ENCODE results near the gene INHBB. TPM values are rescaled to one million over a fixed set of nuclear protein-coding genes. Genes with fewer than 3 reads are reported as not detected.

Gene INHBB
- total RNA-seq, 1 experiment from 2014 or later, result 0.27 TPM

DNA sequence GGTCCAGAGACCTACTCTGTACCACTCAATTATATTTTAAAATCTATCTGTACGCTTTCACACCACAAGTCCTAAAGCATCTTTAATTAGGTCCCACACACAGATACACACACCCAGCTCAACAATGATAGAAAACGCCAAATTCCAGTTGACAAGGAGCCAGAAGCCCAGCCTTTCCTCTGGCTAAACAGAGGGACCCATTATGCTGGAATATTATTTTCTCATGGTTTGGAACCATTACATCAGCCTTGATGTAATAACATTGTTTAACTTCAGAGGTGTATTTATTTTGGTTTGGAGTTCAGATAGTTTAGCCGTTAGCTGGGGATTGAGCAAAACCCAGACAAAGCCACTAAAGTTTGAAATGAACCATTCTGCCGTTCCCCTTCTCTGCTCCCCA is 14.0 kb upstream of the INHBB start:
- Histone ChIP-seq H3K79me2 (ENCODE audit: insufficient read depth, low read length) (no peaks in the 10 kb centered on the region), H3K9me2 (ENCODE audit: insufficient read depth) (no peaks in the 10 kb centered on the region), H3K27me3 (ENCODE audit: insufficient read depth, low read length) (0 out of 2 replicates have a peak, but pooled peaks cover 3% of the 10 kb centered on the region), H3K4me1 (ENCODE audit: control insufficient read depth in 1 of 2, insufficient read depth in 2 of 2, low read length in 2 of 2) (no peaks in the 10 kb centered on the region), H3K4me2 (ENCODE audit: low read length) (no peak overlapping the region), H3K9me3 (ENCODE audit: control insufficient read depth in 1 of 2, insufficient read depth in 1 of 2, low read depth in 1 of 2, low read length in 2 of 2) (no peaks in the 10 kb centered on the region), H4K20me1 (ENCODE audit: insufficient read depth) (no peaks in the 10 kb centered on the region), H2AFZ (ENCODE audit: low read depth, low read length, poor library complexity, severe bottlenecking) (no peak overlapping the region), H3K4me3 (replicated peaks in 1 of 2; ENCODE audit: low read depth in 1 of 2, low read length in 2 of 2) (no peak overlapping the region), H3K36me3 (ENCODE audit: control insufficient read depth in 1 of 2, insufficient read depth in 2 of 2, low read length in 2 of 2) (no peaks in the 10 kb centered on the region), H3K27ac (ENCODE audit: low read depth, low read length) (no peak overlapping the region), H3K9ac (ENCODE audit: low read length) (no peak overlapping the region)
- no peak for ATAC-seq
- ChIA-PET RAD21 (ENCODE audit: low non-redundant PET in 1 of 2, low total read pairs in 2 of 2, uncharacterized antibody in 2 of 2, unreplicated experiment in 2 of 2) (no interaction called here), POLR2A (no interaction called here), CTCF (no interaction called here)
- TF ChIP-seq FOSL1 (IDR thresholded peaks at IDR 0.05; ENCODE audit: low read depth) (no peak), SP1 (IDR thresholded peaks at IDR 0.05; ENCODE audit: low read depth) (no peak), ELF1 (IDR thresholded peaks at IDR 0.05; ENCODE audit: borderline replicate concordance, low read depth) (no peak), CEBPB (IDR thresholded peaks at IDR 0.05; ENCODE audit: low read depth) (no peak), YY1 (IDR thresholded peaks at IDR 0.05; ENCODE audit: extremely low read depth, insufficient replicate concordance, low read depth, low read length) (no peak), EGR1 (IDR thresholded peaks at IDR 0.05; ENCODE audit: low read depth) (no peak), JUND (IDR thresholded peaks at IDR 0.05) (no peak), RAD21 (IDR thresholded peaks at IDR 0.05; ENCODE audit: low read depth) (no peak), EZH2 (IDR thresholded peaks at IDR 0.05) (no peak), CBX3 (IDR thresholded peaks at IDR 0.05; ENCODE audit: low read depth) (no peak)
- TF ChIP-seq, protein P1, sequence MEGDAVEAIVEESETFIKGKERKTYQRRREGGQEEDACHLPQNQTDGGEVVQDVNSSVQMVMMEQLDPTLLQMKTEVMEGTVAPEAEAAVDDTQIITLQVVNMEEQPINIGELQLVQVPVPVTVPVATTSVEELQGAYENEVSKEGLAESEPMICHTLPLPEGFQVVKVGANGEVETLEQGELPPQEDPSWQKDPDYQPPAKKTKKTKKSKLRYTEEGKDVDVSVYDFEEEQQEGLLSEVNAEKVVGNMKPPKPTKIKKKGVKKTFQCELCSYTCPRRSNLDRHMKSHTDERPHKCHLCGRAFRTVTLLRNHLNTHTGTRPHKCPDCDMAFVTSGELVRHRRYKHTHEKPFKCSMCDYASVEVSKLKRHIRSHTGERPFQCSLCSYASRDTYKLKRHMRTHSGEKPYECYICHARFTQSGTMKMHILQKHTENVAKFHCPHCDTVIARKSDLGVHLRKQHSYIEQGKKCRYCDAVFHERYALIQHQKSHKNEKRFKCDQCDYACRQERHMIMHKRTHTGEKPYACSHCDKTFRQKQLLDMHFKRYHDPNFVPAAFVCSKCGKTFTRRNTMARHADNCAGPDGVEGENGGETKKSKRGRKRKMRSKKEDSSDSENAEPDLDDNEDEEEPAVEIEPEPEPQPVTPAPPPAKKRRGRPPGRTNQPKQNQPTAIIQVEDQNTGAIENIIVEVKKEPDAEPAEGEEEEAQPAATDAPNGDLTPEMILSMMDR (IDR thresholded peaks at IDR 0.05 in 2 of 3, conservative IDR thresholded peaks at IDR 0.05 in 1 of 3; ENCODE audit: borderline replicate concordance in 1 of 3, insufficient read depth in 1 of 3, low read depth in 2 of 3, low read length in 2 of 3), result no peak
- TF ChIP-seq, protein P2, sequence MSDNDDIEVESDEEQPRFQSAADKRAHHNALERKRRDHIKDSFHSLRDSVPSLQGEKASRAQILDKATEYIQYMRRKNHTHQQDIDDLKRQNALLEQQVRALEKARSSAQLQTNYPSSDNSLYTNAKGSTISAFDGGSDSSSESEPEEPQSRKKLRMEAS (IDR thresholded peaks at IDR 0.05), result no peak
- TF ChIP-seq, protein P3, sequence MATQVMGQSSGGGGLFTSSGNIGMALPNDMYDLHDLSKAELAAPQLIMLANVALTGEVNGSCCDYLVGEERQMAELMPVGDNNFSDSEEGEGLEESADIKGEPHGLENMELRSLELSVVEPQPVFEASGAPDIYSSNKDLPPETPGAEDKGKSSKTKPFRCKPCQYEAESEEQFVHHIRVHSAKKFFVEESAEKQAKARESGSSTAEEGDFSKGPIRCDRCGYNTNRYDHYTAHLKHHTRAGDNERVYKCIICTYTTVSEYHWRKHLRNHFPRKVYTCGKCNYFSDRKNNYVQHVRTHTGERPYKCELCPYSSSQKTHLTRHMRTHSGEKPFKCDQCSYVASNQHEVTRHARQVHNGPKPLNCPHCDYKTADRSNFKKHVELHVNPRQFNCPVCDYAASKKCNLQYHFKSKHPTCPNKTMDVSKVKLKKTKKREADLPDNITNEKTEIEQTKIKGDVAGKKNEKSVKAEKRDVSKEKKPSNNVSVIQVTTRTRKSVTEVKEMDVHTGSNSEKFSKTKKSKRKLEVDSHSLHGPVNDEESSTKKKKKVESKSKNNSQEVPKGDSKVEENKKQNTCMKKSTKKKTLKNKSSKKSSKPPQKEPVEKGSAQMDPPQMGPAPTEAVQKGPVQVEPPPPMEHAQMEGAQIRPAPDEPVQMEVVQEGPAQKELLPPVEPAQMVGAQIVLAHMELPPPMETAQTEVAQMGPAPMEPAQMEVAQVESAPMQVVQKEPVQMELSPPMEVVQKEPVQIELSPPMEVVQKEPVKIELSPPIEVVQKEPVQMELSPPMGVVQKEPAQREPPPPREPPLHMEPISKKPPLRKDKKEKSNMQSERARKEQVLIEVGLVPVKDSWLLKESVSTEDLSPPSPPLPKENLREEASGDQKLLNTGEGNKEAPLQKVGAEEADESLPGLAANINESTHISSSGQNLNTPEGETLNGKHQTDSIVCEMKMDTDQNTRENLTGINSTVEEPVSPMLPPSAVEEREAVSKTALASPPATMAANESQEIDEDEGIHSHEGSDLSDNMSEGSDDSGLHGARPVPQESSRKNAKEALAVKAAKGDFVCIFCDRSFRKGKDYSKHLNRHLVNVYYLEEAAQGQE (IDR thresholded peaks at IDR 0.05; ENCODE audit: low read depth), result no peak
- TF ChIP-seq, protein P4, sequence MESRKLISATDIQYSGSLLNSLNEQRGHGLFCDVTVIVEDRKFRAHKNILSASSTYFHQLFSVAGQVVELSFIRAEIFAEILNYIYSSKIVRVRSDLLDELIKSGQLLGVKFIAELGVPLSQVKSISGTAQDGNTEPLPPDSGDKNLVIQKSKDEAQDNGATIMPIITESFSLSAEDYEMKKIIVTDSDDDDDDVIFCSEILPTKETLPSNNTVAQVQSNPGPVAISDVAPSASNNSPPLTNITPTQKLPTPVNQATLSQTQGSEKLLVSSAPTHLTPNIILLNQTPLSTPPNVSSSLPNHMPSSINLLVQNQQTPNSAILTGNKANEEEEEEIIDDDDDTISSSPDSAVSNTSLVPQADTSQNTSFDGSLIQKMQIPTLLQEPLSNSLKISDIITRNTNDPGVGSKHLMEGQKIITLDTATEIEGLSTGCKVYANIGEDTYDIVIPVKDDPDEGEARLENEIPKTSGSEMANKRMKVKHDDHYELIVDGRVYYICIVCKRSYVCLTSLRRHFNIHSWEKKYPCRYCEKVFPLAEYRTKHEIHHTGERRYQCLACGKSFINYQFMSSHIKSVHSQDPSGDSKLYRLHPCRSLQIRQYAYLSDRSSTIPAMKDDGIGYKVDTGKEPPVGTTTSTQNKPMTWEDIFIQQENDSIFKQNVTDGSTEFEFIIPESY (IDR thresholded peaks at IDR 0.05; ENCODE audit: extremely low read depth, insufficient replicate concordance, low read length), result no peak
- no peak for DNase-seq (ENCODE audit: low read depth, low spot score)
- no TSS peak for BruUV-seq (replicated peaks)
- intact Hi-C loops (cut with micrococcal nuclease), result no loop called here

All from HCT116 (cell line).